GM21825 (cell line): ENCODE data around the gene GARIN5B.
"Not testable (repeated sequence)": the region's sequence is repeated elsewhere in the genome, so short reads cannot be mapped to it uniquely, and the experiment has no call there.

Experiments used
- ATAC-seq: cut with Tn5 transposase; IDR thresholded peaks from one replicate; pipeline ENCODE4 v1.9.1; 2021; ENCODE audit warnings: mild to moderate bottlenecking, moderate library complexity; ENCODE audit not compliant: unreplicated experiment

GARIN5B gene

GRCh38 chr19:55352040-55352439 lies 11.0 kb downstream of the GARIN5B start:
- ATAC-seq: no peak

- ATAC-seq: no peak
Observed at GRCh38 chr19:55350620-55351315, 12.3 kb downstream of the GARIN5B start.

DNA sequence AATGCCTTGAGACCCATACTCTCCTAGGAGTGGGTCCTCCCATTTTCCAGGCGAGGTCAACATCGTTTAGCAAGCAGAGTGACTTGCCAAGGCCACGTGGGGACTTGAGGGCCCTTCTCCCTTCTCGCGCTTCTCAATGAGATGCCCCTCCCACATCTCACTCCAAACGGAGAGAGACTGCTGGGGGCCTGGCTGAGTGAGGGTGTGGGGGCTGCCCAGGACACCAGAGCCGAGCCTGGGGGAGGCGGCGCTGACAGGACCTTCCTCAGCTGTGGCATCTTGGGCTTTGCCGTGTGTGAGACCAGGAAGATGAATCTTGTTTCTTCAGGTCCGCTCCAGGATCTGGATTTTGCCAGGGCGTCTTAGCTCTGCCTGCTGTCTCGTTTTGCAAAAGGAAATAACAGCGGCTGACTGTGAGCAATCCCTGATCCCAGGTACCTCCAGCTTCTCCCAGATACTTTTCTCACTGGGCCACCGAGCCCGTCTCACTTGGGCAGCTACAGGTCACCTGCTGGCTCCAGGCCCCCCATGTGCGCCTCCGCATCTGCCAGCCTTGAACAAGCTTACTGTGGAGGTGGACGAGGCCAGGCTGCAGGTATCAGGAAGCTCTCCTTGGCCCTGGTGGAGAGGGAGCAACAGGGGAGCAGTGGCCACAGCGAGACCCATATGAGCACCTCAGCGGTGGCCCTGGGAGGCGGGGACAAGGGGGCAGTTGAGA lies 14.6 kb downstream of the GARIN5B start:
- no peak for ATAC-seq

- ATAC-seq: no peak
Observed at GRCh38 chr19:55347442-55348009, 15.5 kb downstream of the GARIN5B start.

DNA sequence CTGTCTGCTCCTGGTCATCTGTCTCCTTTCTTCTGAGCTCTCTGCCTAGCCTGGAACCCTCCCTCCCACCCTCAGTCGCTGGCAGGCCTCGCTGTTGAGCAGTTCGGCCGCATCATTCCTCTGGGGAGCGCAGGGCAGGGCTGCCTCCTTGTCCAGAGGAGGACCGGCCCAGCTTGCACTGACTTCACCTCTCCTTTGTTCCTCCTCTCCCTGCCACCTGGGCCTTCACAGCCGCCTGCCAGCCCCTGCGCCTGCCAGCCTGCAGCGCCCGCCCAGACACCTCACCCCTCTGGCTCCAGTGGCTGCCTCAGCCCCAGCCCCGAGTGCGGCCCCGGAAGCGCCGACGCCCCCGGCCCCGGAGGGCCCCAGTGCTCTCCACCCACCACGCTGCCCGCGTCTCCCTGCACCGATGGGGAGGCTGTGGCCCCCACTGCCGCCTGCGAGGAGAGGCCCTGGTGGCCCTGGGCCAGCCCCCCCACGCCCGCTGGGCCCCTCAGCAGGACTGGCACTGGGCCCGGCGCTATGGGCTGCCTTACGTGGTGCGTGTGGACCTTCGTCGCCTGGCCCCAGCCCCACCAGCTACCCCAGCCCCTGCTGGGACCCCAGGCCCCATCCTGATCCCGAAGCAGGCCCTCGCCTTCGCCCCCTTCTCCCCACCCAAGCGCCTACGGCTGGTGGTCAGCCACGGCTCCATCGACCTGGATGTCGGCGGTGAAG lies 16.2 kb downstream of the GARIN5B start:
- ATAC-seq: no peak

DNA sequence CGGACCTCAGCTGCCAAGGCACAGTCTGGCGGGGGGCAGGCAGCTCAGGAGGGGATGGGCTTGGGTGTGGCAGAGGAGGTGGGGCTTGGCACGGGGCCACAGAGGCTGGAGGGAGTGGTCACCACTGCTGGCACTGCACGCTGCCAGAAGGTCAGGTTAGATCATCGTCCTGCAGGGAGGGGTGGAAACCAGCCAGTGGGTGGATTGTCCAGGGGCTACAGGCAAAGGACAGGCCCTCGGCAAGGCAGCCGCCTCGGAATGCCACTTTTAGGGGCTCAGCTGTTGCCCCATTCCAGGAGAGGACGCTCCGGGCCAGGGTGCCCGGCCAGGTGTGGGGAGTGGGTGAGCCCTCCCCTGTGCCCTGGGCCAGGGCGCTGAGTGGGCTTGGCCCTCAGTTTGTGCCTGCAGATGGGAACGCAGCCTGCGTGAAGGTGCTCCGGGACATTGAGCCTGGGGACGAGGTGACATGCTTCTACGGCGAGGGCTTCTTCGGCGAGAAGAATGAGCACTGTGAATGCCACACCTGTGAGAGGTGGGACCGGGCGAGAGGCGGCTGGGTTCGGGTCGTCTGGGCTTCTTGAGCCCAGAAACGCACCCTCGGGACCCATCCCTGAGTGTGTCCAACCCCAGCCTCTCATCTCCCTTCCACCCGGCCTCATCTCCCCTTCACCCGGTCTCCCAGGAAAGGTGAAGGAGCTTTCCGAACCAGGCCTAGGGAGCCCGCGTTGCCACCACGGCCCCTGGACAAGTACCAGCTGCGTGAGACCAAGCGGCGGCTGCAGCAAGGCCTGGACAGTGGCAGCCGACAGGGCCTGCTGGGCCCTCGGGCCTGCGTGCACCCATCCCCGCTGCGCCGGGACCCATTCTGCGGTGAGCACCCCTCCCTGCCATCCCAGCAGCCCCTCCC lies 17.0 kb downstream of the GARIN5B start:
- no peak for ATAC-seq

DNA sequence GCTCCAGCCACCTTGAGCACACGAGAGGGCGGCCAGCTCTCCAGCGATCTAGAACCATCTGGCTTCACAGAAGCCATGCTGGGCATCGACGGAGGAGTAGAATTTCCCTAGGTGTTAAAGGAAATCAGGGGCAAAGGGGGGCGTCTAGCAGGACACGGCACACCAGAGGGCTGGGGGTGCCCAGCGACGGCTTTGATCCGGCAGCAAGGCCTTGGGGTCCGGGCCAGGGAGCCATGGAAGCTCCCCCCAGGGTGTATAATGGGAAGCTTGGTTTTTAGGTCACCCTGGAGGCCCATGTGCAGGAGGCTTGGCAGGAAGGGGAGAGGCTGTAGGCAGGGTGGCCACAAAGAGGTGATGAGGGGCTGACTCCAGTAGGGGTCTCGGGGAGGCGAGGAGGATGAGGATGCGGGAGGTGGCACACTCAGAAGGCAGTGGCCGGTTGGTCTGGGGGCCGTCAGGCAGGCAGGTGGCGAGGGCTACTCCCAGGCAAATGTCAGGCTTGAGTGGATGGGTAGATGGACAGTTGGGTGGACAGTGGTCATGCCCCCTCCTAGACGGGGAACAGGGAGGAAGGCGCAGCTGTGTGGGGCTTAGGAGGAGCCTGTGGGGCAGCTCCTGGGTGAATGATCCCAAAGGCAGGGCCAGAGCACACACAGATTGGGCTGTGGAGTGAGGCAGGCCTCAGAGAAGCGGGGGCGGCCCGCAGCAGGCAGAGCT lies 17.8 kb downstream of the GARIN5B start:
- no peak for ATAC-seq

GRCh38 chr19:55344444-55344843 lies 18.6 kb downstream of the GARIN5B start:
- ATAC-seq: no peak

DNA sequence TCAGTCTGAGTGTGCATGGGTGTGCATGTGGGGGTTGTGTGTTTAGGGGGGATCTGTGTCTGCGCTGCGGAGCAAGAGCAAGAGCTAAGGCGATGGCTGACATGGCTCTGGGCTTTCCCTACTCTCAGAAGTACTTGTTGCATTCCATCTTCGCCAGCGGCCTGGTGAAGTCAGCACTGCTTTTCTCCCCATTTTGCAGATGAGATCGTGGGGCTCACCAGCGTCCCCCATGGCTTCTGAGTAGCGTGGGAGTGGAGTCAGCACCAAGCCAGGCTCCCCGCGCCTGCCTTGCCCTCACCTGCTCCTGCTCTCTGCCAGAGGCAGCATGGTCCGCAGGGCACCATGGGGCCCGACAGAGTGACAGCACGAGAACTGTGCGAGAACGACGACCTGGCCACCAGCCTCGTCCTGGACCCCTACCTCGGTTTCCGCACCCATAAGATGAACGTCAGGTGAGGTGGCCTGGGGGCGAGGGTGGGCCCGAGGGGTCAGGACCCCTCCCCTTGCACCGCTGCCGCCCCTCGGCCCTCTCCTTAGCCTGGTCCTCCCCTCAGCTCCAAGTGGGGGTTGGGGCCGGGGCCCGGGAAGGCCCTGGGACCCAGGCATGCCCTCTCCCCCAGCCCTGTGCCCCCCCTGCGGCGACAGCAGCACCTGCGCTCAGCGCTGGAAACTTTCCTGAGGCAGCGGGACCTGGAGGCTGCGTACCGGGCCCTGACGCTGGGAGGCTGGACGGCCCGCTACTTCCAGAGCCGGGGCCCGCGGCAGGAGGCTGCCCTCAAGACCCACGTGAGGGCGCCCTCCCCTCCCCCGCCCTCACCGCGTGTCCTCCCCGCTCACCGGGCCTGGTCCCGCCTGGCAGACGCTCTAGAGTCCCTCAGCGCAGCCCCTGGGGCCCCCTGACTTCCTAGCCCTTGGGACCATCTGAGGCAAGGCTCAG lies 21.2 kb downstream of the GARIN5B start:
- ATAC-seq: no peak

DNA sequence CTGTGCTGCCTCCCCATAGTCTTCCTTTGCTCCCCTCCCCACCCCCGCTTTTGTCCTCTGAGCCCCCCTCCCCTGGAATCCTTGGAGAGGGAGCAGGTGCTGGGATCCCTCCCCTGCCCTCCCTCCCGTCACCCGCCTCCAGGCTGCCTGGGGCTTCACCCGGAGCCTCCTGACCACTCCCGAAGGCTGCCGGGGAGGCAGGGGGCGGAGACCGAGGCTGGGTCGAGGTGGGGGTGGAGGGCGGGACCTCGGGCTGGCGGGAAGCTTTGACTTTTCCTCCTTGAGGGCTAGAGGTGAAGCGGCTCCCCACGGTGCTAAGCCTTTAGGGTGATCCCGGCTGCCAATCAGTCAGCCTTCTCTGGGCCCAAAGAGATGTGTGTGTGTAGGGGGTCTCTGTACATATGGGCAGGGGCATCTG lies 21.9 kb downstream of the GARIN5B start:
- ATAC-seq: no peak

- no peak for ATAC-seq
Observed at GRCh38 chr19:55340784-55341147, 22.3 kb downstream of the GARIN5B start.

DNA sequence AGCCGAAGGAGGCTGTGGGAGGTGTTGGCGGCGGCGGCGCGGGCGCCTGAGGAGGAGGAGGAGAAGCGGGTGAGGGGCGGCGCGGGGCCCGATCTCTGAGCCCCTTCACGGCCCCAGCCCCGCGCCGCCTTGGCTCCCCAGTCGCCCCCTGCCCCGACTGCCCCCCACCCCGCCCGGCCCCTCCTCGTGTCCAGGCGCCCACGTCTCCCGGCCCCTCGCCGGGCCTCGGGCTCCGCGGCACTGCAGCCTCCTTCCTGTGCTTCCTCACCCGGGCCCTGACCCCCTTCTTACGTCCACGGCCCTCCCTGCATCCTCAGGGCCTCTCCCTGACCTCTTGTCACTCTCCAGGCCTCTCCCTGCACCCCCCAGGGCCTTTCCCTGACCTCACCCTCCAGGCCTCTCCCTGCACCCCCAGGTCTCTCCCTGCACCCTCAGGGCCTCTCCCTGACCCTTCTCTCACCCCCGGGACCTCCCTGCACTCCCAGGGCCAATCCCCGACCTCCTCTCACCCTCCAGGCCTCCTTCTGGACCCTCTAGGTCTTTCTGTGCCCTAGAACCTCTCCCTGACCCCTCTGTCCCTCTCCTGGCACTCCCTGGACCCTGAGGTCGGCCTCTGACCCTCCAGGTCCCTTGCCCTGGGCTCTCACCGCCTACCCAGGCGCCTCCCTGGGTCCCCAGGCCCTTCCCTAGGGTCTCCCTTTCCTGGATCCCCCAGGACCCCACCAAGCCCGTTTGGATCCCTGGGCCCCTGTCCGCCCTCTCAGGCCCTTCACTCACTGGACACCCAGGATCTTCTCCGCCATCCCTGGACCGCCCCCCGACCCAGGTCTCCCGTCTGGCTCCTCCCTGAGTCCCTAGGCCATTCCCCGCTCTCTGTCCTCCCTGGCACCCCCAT lies 22.9 kb downstream of the GARIN5B start:
- ATAC-seq: no peak

DNA sequence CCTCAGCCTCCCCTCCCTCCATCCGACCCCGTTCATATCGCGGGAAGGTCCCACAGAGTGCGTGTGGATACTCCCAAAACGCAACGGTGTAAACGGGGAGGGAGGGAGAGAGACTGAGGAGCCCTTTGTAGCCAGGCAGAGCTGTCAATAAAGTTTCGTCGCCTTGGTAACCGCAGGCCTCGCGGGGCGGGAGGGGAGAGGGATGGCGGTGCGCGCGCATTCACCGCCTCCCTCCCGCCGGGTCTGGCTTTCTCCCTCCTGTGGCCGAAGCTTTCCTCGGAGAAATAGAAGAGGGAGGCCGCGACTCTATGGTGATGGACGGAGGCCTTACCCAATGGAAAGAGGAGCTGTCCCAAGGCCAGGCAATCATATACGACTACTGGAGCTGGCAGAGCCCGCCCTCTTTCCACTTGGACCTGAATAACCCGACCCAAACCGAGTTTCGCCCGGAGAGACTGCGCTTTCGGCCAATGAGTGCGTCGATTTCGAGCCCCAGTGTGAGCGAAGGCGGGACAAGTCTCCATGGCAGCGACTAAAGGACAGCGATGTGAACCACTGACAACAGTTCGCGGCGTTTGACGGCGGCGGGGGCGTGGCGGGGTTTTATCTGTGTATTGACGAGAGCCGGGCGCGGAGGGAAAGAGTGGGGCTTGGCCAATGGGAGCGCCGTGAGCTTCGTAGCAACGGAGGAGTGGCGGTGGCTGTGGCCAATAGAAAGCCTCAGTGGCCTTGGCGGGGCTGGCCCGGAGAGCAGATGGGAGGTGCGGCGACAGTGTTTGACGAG lies 23.8 kb downstream of the GARIN5B start, which contains the start of gene KMT5C:
Gene KMT5C, plus strand, starts transcription at position 772 of the 784 bp plus-strand sequence. CDS start 2,061 bp downstream, outside the sequence.
- peak; percentile 72 for ATAC-seq

DNA sequence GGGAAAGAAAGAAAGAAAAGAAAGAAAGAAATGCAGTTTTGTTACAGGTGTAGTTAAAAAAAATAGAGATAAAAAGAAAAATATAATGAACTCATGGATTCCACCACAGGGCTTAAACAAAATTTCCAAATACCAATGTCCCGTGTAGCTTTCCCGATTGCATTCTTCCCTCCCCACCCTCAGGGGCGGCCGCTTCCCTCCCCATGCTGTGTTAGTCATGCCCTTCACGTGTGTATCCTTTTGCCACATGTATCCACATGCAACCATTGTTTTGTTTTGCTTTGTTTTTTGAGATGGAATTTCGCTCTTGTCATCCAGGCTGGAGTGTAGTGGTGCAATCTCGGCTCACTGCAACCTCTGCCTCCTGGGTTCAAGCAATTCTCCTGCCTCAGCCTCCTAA lies 27.0 kb downstream of the GARIN5B start:
- ATAC-seq: no peak

DNA sequence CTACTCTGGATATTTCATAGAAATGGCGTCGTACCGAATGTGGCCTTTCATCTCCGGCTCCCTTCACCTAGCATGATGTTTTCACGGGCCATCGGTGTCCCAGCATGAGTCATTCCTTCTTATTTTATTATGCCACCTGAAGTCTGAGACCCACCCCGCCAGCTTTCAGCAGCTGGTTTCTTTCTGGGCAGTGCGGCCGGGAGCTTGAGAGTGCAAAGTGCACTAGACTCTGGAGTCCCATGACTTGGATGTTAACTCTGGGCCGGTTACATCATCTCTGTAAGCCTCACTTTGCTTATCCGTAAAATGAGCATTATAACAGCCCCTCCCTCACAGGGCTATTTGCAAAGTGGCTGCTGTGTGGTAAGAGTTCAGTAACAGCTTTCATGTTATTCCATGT lies 29.2 kb downstream of the GARIN5B start:
- ATAC-seq: no peak

GRCh38 chr19:55329791-55330190 lies 33.3 kb downstream of the GARIN5B start:
- not testable (repeated sequence) for ATAC-seq

DNA sequence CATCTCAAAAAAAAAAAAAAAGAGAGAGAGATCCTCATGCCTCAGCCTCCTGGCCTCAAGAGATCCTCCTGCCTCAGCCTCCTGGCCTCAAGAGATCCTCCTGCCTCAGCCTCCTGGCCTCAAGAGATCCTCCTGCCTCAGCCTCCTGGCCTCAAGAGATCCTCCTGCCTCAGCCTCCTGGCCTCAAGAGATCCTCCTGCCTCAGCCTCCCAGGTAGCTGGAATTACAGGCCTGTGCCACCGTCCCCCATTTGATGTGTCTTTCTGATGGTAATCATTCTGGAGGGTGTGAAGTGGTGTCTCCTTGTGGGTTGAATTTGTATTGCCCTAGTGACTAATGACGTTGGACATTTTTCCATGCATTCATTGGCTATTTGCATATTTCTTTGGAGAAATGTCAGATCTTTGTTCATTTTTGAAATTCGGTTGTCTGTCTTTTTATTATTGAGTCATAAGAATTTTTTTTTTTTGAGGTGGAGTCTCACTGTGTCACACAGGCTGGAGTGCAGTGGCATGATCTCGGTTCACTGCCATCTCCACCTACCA lies 34.2 kb downstream of the GARIN5B start:
- ATAC-seq: not testable (repeated sequence)
